D341Med (cell line): ENCODE measurements around the gene TNFRSF12A.
A peak's percentile ranks its signal among the peaks of the same experiment; 100 is the strongest.

Source experiments
- DNase-seq: peaks from one replicate; pipeline ENCODE4 v3.0.0; 2012; ENCODE audit warnings: low spot score

TNFRSF12A gene, protein sequence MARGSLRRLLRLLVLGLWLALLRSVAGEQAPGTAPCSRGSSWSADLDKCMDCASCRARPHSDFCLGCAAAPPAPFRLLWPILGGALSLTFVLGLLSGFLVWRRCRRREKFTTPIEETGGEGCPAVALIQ

DNA sequence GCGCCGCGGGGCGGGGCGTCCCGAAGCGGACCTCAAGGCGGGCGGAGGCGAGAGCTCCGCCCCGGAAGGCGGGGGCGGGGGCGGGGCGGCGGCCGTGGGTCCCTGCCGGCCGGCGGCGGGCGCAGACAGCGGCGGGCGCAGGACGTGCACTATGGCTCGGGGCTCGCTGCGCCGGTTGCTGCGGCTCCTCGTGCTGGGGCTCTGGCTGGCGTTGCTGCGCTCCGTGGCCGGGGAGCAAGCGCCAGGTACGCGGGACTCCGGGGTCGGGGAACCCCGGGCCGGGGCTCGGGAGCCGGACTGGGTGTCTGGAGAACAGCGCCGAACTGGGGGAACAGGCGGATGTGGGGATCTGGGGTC lies at the start of gene TNFRSF12A:
TSS of gene TNFRSF12A (plus strand) at position 122 of the 357 bp plus-strand sequence. CDS start at position 152, 30 bp downstream.
- peak; percentile 93 for DNase-seq

DNA sequence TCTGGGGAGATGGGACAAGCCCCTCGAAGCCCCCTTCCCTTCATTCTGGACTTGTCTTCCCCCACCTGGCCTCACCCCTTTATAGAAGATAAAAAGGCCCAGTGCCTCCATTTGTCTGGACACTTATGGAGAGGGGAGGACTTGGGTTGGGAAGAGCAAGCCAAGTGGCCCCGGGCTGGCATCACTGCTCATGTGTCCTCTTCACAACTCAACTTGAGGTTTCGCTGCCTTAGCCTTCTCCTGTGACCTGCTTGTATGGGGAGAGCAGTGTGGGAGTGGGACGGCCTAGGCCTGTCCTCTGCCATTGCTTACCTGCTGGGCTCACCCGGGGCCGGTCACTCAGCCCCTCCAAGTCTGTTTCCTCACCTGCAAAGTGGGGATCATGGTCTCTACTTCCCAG lies 49.6 kb upstream of the TNFRSF12A start:
- no peak for DNase-seq

DNA sequence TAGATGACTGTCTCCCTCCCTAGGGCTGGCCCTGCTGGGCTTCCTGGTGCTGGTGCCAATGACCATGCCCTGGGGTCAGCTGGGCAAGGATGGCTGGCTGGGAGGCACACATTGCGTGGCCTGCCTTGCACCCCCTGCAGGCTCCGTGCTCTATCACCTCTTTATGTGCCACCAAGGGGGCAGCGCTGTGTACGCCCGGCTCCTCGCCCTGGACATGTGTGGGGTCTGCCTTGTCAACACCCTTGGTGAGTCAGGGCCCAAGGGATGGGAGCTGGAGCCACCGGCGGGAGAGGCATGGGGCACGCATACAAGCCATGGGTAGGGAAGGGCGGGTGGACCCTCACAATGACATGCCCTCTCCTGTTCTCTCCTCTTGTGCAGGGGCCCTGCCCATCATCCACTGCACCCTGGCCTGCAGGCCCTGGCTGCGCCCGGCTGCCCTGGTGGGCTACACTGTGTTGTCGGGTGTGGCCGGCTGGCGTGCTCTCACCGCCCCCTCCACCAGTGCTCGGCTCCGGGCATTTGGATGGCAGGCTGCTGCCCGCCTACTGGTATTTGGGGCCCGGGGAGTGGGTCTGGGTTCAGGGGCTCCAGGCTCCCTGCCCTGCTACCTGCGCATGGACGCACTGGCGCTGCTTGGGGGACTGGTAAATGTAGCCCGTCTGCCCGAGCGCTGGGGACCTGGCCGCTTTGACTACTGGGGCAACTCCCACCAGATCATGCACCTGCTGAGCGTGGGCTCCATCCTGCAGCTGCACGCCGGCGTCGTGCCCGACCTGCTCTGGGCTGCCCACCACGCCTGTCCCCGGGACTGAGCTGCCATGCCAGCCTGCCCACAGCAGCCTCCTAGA lies 48.8 kb upstream of the TNFRSF12A start:
- no peak for DNase-seq

DNA sequence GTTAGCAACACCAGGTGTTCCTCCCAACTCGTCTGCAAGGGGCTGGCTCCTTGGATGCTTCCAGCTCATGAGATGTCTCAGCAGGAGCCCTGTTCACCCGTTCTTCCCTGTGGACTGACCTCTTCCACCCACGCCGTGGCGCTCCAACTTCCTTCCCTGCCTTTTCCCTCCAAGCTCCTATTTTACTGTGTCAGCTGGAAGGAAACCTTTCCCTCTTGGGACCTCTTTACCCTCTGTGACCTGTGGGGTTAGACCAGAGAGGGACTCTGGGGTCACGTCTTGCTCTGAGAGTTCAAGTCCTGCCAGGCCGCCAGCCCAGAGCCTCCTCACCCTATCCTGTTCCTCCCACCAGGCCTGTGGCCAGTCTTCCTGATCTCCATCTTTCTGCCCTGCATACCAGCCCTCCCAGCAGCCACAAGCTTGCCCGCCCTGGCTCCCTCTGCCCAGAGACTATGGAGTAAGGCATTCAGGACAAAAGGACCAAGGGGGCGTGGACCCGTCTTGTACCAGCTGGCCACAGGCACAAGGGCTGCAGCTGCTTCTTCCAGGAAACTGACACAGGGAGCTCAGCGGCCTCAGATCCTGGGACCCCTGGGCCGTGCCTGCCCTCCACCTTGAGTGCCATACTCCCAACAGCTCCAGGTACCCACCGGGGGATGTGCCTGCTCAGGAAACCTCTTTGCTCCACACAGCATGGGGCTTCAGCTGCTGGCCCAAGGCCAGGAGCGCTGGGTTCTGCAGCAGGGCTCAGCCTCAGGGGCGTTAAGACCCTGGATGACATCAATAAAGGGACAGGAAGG lies 48.0 kb upstream of the TNFRSF12A start:
- DNase-seq = no peak

DNA sequence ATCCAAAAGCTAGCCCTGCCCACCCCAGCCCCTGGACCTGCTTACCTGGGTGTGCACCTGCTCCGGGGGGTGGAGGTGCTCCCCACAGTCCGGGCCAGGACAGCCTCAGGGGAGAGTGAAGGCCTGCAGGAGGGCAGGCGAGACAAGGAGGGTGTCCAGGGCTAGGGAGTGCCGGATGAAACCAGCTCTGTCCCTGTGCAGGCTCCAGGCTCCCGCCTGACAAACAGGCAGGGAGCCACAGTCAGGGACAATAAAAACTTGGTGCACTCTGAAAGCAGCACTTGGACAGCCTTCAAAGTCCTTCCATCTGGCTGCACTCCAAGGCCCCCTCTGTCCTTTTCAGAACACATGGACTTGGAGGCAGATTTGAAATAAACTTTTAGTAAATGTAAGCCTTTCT lies 47.1 kb upstream of the TNFRSF12A start:
- DNase-seq = no peak

DNA sequence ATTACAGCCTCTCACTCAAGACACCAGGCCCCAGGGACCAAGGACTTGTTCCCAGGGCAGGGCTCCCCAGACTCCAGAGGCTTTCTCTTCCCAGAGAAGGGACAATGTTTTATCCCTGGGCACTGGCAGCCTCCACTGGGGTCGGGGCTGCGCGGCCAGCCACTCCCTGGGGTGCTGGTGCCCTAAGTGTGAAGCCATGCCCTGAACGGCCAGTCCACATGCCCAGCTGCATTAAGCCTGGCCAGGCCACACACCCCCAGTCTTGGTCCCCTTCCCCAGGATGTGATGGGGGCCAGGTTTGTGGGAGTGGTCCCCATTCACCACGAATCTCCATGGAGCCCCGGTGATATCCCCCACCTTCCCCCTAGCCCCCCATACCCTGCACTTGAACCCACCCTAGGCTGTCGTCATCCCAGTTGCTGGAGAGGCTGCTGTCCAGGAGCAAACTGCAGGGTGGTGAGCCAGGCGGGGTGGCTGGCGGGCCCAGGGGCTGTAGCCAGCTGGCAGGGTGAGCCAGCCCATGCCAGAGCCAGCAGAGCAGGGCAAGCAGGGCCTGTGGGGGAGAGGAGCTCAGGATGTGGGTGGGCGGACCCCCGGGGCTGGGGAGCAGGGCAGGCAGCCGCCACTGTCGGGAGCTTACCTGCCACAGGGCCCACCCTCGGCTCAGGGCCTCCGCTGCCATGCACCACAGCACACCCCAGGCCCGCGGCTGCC lies 46.4 kb upstream of the TNFRSF12A start:
- no peak for DNase-seq

DNA sequence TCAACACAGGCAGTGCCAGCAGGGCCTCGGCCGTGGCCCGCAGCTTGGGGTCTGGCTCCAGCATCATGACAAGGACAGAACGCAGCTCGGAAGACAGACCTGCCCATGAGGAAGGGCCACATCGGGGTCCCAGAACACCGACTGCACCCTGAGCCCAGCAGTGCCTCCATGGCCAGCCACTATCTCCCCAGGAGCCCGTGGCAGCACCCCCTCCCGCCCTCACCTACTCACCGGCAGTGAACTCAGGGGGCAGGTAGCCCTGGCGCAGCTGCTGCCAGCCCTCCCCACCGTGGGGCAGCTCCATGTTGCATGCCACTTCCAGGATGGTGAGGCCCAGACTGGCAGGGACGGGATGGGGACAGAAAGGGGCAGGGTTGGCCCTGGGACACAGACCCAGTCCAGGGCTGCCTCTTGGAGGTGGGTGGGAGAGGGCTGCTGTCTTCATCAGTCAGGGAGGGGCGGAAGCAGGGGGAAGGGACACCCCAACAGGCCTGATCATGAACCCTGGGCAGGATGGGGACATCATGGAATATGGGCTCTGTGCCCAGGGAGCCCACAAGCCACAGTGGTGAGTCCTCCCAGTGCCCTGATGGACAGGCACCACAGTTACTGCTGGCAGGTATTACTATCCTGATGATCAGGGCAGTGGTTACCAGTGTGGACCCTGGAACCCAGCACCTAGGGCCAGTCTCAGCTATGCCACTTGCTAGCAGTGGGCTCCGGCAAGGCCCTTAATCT lies 45.7 kb upstream of the TNFRSF12A start:
- DNase-seq = no peak

DNA sequence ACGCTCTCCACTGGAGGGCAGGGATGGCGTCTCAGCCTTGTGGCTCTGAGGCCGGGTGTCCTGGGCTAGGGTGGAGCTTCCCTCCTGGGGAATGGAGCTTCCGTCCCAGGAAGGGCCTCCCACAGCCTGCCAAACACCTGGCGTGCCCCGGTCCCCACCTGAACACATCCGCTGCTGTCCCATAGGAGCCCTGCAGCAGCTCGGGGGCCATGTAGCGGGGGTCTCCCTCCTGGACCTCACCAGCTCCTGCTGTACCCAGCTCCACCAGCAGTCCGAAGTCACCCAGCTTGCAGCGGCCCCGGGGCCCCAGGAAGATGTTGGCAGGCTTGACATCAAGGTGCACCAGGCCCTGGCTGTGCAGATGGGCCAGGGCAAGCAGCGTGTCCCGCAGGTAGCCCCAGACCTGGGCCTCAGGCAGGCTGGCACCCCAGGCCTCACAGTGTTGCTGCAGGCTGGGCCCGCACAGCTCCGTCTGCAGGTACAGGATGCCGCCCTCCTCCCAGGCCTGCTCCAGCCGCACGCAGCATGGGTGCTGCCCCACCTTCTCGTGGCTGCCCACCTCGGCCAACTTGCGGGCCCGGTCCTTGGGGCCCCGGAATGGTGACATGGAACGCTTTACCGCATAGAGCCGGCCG lies 44.9 kb upstream of the TNFRSF12A start:
- DNase-seq = no peak

DNA sequence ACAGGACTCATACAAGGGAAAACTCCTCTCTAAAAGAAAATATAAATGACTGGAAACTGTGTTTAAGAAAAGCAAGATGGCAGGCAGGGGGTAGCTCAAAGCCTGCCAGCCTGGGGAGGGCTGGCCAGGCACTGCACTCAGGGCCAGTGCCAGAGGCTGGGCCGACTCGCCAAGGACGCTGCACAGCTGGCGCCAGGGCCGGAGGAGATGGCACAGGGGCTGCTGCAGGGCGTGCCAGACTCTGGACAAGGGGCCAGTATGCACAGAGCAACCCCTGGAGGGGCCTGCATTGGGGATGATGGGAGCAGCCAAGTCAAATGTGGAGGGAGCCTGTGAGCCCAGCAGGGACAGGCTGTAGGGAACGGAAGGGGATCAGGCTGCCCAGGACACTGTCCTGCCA lies 44.0 kb upstream of the TNFRSF12A start:
- no peak for DNase-seq

DNA sequence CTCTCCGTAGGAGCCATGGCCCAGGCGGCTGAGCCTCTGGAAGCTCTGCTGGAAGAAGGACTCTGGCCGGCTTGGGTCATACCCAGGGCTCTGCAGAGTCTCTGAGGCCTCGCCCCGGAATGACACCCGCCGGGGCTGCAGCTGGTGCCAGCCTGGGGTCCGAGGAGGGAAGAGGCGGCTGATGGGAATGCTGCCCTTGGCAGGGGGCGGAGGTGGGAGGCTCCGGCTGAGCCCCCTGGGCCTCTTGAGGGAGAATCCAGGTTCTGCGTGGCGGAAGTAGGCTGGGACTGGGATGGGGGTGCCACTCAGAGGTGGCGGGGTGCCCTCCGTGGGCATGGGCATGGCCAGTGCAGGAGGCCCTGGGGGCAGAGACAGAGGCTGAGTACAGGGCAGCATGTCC lies 43.5 kb upstream of the TNFRSF12A start:
- DNase-seq = no peak

DNA sequence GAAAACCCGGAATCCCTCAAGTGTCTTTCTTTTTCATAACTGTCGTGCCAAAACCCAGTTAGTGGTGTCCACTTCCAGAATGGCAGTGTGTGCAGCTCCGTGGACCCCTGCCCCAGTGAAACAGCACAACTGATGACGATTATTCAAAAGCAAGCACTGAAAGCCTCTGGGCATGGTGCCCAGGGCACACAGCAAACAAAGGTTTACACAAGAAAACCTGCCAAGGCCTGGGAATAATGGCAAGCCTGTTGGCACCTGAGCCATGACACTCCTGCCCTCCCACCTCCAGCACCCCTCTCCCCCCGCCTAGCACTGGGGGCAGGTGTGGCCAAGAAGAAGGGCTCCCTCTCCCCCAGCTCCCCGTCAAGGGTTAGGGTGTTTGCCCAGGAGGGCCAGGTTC lies 42.7 kb upstream of the TNFRSF12A start:
- no peak for DNase-seq

DNA sequence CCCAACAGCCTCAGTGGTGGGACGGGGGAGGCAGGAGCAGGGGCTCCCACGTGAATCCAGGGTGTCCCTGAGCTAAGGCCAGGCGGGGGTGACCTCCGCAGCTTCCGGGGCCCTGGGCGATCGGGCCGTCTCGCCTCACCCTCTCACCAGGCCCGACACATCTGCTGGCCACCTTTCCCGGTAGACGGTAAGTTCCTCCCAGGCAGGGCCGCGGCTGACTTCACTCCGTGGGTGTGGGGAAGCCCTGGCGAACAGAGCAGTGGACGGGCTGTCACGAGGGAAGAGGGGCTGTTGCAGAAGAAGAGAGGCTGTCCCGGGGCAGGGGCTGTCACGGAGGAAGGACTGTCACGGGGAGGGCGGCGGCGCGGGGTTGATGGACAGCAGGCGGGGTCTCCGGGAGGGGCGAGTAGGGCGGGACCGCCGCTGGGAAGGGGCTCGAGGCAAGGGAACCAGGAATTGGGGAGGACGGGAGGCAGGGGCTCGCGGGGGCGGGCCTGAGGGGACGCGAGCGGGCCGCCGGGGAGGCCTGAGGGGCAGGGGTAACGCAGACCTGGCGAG lies 40.4 kb upstream of the TNFRSF12A start:
- no peak for DNase-seq

DNA sequence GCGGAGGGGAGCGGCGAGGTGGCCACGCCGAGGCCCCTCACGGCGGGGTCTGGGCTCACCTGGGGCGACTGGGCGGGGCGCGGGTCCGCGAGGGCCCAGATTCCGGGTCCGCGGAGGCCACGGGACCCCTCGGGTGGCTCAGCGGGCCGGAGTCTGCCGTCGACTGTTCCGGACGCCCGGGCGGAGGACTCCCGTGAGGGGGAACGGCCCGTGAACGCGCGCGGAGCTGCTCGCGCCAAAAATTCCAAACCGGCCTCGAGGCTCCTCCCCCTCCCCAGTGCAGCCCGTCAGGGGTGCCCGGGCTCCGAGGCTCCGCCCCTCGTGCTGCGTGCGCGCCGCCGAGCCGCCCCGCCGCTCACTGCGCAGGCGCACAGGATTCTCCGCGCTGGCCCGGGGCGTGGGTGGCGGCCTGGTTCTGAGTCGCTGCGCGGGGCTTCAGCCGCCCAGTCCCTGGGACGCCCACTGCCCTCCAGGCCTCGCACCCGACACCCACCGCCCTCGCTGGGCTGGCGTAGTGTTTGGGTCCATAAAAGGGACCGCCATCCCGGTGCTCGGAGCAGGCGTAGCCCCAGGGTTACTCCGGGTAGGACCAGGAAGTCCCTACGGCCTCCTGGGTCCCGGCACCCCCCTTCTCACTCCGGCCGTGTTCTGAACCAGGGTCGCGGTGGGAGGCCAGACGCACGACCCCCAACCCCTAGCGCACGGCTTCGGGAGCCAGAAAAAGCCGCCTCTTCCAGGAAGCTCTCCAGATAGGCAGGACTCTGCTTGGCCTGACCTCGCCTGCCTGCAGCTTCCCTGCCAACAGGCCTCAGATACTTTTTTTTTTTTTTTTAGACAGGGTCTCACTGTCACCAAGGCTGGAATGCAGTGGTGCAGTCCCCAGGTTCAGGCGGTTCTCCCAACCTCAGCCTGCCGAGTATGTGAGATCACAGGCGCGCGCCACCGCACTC lies 39.7 kb upstream of the TNFRSF12A start, which contains the start of gene PKMYT1:
TSS of gene PKMYT1 (minus strand) at position 220 of the 950 bp plus-strand sequence. CDS start 789 bp downstream, outside the sequence.
- peak; percentile 99 for DNase-seq

DNA sequence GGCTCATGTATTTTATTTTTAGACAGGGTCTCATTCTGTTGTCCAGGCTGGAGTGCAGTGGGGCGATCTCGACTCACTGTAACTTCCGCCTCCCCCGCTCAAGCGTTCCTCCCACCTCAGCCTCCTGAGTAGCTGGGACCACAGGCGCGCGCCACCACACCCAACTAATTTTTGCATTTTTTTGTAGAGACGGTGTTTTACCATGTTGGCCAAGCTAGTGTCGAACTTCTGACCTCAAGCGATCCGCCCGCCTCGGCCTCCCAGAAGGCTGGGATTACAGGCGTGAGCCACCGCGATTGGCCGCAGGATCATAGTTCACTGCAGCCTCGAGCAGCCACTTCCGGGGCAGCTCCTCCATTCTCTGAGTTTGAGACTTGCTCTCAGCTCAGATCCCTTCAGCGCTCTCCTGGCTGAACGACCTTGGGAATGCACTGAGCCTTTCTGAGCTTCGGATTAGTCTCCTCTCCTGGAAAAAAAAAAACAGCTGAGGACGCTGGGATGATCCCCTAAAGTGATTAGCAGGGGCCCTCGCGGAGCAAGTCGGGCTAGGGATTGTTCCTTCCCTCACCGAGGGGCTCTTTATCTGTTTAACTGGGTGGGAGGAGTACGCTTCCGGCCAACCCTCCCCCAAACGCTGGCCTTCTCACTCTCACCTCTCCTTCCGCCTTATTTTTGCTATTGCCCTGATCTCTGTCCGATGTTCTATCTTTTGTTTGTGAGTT lies 38.8 kb upstream of the TNFRSF12A start:
- DNase-seq = peak; percentile 78

DNA sequence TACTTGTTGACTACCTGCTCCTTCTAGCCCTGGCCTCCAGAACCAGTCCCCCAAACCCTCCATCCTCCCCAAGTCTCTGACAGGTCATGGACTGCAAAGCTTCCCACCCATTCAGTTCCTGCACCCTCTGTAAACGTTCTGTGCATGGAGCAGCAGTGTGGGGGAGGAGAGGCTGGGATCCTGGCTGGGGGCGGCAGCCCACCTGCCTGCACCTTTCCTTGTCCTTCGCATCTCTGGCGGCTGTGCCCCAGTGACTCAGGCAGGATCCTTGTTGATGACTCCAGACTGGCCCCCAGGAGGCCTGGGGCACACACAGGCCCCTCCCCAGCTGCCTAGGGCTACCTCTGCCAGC lies 38.3 kb upstream of the TNFRSF12A start:
- DNase-seq = no peak

DNA sequence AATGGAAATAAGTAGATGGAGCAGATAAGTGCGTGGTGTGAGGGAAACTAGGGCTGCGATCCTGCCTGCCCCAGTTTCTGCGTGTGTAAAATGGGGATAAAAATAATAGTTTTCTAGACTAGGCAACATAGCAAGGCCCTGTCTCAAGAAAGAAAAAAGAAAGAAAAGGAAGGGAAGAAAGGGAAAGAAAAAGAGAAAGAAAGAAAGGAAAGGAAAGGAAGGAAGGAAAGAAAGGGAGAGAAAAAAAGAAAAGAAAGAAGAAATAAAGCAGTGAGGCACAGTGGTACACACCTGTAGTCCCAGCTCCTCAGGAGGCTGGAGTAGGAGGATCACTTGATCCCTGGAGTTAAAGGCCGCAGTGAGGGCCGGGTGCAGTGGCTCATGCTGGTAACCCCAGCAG lies 37.8 kb upstream of the TNFRSF12A start:
- DNase-seq = no peak

DNA sequence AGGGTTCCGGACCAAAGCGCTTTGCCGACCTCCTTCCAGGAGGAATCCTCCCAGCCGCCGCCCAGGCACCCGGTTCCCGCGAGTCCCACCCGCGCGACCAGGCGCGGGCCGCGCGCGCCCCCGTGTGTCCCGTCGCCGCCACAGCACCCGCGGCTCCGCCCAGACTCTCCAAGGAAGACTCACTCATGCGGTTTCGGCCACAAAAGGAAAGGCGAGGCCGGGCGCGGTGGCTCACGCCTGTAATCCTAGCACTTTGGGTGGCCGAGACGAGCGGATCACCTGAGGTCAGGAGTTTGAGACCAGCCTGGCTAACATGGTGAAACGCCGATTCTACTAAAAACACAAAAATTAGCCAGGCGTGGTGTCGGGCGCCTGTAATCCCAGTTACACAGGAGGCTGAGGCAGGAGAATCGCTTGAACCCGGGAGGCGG lies 36.4 kb upstream of the TNFRSF12A start:
- DNase-seq = peak; percentile 93

DNA sequence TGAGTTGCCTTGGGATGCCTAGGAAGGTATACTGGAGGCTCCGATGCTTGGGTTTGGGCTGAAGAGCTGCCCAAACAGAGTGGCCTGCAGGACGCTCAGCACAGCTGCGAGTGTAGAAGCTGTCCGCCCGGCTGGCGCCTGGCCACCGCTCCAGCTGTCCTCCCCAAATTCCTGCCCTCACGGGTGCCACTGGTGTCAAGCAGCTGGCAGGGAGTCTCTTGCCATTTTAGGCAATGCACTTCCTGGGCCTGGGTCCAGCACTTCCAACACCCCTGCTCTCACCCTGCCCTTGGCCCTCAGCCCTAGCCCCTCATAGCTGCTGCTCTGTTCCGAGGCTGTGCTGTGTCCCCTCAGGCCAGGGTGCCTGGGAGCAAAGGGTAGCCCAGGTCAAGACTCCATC lies 34.7 kb upstream of the TNFRSF12A start:
- DNase-seq = no peak

DNA sequence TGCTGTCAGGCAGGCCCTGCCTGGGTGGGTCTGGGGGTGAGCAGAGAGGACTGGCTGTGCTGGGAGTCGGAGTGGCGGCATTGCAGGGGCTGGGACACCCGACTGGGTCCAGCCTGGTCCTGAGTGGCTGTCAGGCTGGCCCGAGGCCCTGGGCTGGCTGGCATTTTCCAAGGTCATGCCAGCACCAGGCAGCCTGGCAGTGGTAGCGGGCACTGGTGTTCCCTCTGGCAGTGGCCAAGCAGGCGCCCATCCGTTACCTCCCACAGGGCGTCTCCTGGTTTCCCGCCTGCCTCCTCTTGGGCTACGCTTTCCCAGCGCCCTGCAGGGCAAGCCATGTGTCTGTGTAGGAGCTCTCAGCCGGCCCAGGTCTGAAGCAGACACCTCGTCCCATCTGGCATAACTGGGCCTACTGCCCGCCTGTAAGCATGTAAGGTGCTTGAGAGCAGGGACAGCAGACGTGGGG lies 34.2 kb upstream of the TNFRSF12A start:
- DNase-seq = no peak
